ENCODE measurements around the gene ZNF140. TPM values are rescaled to one million over a fixed set of nuclear protein-coding genes. Genes with fewer than 3 reads are reported as not detected.
A peak's percentile ranks its signal among the peaks of the same experiment; 100 is the strongest.

The ZNF140 gene
- total RNA-seq, 1 experiment from 2014 or later, result 14.9 TPM

DNA sequence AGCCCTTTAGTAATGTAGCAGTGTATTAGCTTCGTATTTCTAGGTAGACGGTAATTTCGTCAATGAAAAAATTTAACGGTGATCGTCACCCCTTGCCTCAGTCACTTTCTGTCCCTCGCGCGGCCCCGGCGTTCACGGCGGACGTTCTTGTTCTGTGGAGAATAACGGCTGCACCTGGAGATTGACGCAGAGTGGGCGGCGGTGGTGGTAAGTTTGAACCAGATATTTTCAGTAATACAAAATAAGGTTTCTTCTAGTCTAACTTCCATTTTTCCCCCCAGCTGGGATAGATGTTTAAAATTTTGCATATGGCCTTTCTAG lies 50.0 kb downstream of the ZNF140 start:
- DNase-seq (ENCODE audit: low spot score), result no peak
- Histone ChIP-seq H3K4me1 (ENCODE audit: insufficient read depth, low read length, poor library complexity, severe bottlenecking) (no peaks in the 10 kb centered on the region), H3K27ac (ENCODE audit: low read depth, low read length, poor library complexity, severe bottlenecking) (peak overlapping the region; percentile 91), H3K36me3 (ENCODE audit: insufficient read depth, low read length, poor library complexity, severe bottlenecking) (peaks cover 29% of the 10 kb centered on the region), H3K27me3 (replicated peaks; ENCODE audit: insufficient read depth, low read depth, low read length, poor library complexity) (no peaks in the 10 kb centered on the region), H3K4me3 (ENCODE audit: low read depth, low read length, poor library complexity, severe bottlenecking) (peak overlapping the region; percentile 73), H3K9me3 (ENCODE audit: low read depth, low read length, poor library complexity, severe bottlenecking) (peaks cover 62% of the 10 kb centered on the region)
- no peak for TF ChIP-seq EZH2 (IDR thresholded peaks at IDR 0.05; ENCODE audit: borderline replicate concordance, low read depth, low read length, poor library complexity, severe bottlenecking)
- TF ChIP-seq, protein P1, sequence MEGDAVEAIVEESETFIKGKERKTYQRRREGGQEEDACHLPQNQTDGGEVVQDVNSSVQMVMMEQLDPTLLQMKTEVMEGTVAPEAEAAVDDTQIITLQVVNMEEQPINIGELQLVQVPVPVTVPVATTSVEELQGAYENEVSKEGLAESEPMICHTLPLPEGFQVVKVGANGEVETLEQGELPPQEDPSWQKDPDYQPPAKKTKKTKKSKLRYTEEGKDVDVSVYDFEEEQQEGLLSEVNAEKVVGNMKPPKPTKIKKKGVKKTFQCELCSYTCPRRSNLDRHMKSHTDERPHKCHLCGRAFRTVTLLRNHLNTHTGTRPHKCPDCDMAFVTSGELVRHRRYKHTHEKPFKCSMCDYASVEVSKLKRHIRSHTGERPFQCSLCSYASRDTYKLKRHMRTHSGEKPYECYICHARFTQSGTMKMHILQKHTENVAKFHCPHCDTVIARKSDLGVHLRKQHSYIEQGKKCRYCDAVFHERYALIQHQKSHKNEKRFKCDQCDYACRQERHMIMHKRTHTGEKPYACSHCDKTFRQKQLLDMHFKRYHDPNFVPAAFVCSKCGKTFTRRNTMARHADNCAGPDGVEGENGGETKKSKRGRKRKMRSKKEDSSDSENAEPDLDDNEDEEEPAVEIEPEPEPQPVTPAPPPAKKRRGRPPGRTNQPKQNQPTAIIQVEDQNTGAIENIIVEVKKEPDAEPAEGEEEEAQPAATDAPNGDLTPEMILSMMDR (conservative IDR thresholded peaks at IDR 0.05; ENCODE audit: low read depth, low read length), result no peak
- intact Hi-C loops (cut with micrococcal nuclease; ENCODE audit: unreplicated experiment), result loop anchor here (2.0 kb wide), 1 partner anchor 50 kb away; the partner anchor contains the start of gene ZNF140
- ChIA-PET POLR2A (ENCODE audit: low non-redundant PET) (interaction anchor here (0.6 kb wide), 1 partner anchor 51 kb away, joined by 4 read pairs; the partner anchor contains the start of gene ZNF268), CTCF (no interaction called here)
- BruUV-seq (replicated peaks), result TSS peak; percentile 82

DNA sequence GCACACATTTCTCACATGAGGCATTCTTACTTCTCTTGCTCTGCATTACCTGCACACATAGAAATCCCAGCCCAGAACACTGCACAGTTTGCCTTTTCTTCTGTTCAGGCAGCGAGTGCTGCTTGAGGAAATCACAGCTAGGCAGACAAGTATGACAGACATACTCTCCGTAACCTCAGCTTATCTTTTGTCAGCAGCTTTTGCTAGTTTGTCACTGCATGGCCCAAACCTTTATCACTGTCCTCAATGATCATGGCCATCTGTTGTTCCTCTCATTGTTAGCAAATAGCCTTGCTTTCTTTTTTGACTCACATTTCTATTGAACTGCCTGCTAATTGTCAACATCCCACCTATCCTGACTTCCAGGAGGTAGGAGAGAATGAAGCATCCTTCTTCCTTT lies 55.0 kb downstream of the ZNF140 start:
- Histone ChIP-seq H3K4me3 (ENCODE audit: low read depth, low read length, poor library complexity, severe bottlenecking) (no peak overlapping the region), H3K9me3 (ENCODE audit: low read depth, low read length, poor library complexity, severe bottlenecking) (peaks cover 56% of the 10 kb centered on the region), H3K36me3 (ENCODE audit: insufficient read depth, low read length, poor library complexity, severe bottlenecking) (peaks cover 33% of the 10 kb centered on the region), H3K27ac (ENCODE audit: low read depth, low read length, poor library complexity, severe bottlenecking) (no peak overlapping the region), H3K4me1 (ENCODE audit: insufficient read depth, low read length, poor library complexity, severe bottlenecking) (no peaks in the 10 kb centered on the region), H3K27me3 (replicated peaks; ENCODE audit: insufficient read depth, low read depth, low read length, poor library complexity) (no peaks in the 10 kb centered on the region)
- no TSS peak for BruUV-seq (replicated peaks)
- no peak for DNase-seq (ENCODE audit: low spot score)
- intact Hi-C loops (cut with micrococcal nuclease; ENCODE audit: unreplicated experiment), result no loop called here
- CTCF ChIA-PET, result no interaction called here
- TF ChIP-seq EZH2 (IDR thresholded peaks at IDR 0.05; ENCODE audit: borderline replicate concordance, low read depth, low read length, poor library complexity, severe bottlenecking), result no peak
- TF ChIP-seq, protein P1 (conservative IDR thresholded peaks at IDR 0.05; ENCODE audit: low read depth, low read length), result no peak
- POLR2A ChIA-PET (ENCODE audit: low non-redundant PET), result no interaction called here

DNA sequence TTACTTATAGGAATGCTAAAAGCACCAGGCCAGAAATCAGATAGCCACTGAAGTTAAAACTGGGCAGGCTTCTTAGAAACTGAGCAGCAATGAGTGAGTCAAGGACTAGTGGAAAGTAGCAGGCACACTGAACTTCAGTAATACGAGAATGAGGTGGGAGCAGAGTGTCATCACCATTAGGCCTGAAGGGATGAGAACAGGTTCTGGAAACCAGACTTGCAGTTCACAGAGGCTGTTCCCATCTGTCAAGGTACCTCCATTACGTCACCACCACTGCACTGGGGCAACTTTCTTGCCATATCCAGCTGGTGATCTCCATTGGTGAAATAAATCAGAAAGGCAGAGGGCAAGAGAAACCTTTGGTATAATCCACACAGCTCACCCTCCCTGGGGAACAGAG lies 65.3 kb downstream of the ZNF140 start:
- Histone ChIP-seq H3K4me1 (ENCODE audit: insufficient read depth, low read length, poor library complexity, severe bottlenecking) (no peaks in the 10 kb centered on the region), H3K4me3 (ENCODE audit: low read depth, low read length, poor library complexity, severe bottlenecking) (no peak overlapping the region), H3K9me3 (ENCODE audit: low read depth, low read length, poor library complexity, severe bottlenecking) (peaks cover 35% of the 10 kb centered on the region), H3K27me3 (replicated peaks; ENCODE audit: insufficient read depth, low read depth, low read length, poor library complexity) (no peaks in the 10 kb centered on the region), H3K27ac (ENCODE audit: low read depth, low read length, poor library complexity, severe bottlenecking) (no peak overlapping the region), H3K36me3 (ENCODE audit: insufficient read depth, low read length, poor library complexity, severe bottlenecking) (peaks cover 19% of the 10 kb centered on the region)
- TF ChIP-seq EZH2 (IDR thresholded peaks at IDR 0.05; ENCODE audit: borderline replicate concordance, low read depth, low read length, poor library complexity, severe bottlenecking), result no peak
- TF ChIP-seq, protein P1 (conservative IDR thresholded peaks at IDR 0.05; ENCODE audit: low read depth, low read length), result no peak
- intact Hi-C loops (cut with micrococcal nuclease; ENCODE audit: unreplicated experiment), result no loop called here
- ChIA-PET CTCF (no interaction called here), POLR2A (ENCODE audit: low non-redundant PET) (no interaction called here)
- no peak for DNase-seq (ENCODE audit: low spot score)
- BruUV-seq (replicated peaks), result no TSS peak
